ENCODE data around the gene PPP6R2.

DNA sequence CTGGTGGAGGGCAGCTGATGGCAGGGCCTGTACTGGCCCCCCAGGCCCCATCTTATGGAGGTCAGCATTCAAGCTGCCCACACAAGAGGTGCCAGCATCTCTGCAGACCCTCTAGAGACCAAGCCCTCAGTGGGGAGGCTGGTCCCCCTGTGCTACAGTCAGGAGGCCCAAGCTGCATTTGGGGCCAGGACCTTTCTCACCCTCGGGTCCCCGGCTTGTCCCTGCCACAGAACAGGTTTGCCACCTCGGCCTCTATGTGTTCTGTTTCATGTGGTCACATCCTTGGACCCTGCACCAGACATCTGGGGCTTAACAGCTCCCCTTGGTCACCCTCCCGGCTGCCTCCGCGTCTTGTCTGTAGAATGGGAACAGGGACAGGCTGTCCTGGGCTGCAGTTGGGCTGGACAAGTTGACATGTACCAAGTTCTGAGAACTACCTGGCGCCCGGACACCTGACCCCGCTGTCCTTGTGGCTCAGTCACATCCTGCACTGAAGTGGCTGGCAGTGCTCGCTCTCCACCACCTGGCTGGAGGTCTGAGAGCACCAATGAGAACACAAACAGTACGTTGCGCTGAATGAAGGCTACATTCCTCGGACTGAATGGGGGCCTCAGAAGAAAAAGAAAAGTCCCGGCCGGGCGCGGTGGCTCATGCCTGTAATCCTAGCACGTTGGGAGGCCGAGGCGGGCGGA is 33.0 kb upstream of the PPP6R2 start:
- TF ChIP-seq, protein P1, sequence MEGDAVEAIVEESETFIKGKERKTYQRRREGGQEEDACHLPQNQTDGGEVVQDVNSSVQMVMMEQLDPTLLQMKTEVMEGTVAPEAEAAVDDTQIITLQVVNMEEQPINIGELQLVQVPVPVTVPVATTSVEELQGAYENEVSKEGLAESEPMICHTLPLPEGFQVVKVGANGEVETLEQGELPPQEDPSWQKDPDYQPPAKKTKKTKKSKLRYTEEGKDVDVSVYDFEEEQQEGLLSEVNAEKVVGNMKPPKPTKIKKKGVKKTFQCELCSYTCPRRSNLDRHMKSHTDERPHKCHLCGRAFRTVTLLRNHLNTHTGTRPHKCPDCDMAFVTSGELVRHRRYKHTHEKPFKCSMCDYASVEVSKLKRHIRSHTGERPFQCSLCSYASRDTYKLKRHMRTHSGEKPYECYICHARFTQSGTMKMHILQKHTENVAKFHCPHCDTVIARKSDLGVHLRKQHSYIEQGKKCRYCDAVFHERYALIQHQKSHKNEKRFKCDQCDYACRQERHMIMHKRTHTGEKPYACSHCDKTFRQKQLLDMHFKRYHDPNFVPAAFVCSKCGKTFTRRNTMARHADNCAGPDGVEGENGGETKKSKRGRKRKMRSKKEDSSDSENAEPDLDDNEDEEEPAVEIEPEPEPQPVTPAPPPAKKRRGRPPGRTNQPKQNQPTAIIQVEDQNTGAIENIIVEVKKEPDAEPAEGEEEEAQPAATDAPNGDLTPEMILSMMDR (optimal IDR thresholded peaks at IDR 0.05 in 1 of 3, IDR thresholded peaks at IDR 0.05 in 1 of 3, conservative IDR thresholded peaks at IDR 0.05 in 1 of 3; ENCODE audit: extremely low read depth in 1 of 3, insufficient read depth in 2 of 3, low read length in 3 of 3): no peak
- no peak for TF ChIP-seq EZH2 (IDR thresholded peaks at IDR 0.05; ENCODE audit: low read length)

All from keratinocyte (primary cell).